Stimulated activated CD8-positive, alpha-beta memory T cell treated with anti-CD3 and anti-CD28 coated beads, Interleukin-15, amount 100 ng/mL, for 24 hours (primary cell): ENCODE data around the gene F2.
A peak's percentile ranks its signal among the peaks of the same experiment; 100 is the strongest.
"Not testable (repeated sequence)": the region's sequence is repeated elsewhere in the genome, so short reads cannot be mapped to it uniquely, and the experiment has no call there.

ENCODE experiments used
- DNase-seq: peaks from one replicate; pipeline ENCODE4 v3.0.0-alpha.2; 2020; ENCODE audit warnings: low read depth

F2 gene

DNA sequence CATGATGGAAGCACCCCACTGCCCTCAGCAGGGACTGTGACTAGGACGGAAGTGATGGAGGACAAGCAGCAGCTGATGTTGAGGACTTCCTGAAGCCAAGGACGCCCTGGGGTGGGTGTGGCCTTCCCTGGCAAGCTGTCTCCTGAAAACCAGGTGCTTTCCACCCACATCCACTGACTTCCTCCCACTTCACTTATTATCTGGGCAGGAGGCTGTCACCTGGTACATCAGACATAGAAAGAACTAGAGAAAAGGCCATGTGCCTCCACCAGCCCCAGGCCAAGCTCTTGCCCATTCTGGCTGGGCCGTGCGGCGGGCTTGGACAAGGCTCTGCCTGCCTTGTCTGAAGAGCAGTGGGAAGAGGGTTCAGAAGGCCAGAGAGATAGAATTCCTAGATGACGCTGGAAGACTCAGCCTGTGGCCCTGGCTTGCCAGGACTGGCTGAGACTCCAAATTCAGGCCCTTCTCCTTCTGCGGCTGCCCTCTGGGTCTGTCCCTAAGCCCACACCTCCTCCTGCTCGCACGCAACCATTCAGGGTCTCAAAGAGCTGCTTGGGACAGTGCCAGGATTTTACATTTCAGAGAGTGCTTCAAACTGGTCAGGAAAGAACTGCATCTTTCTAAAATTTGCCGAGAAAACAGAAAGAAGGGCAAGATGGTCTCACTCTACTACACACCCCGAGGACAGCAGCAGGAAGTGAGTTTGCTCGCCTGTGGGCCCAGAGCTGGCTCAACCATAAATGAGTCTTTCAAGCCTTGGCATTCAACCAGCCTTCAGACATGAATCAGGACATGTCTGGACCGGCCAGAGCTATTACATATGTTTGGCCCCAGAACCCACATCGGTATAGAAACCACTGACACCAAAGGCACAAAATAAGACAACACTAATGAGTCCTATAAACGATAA, 31.9 kb upstream of the F2 start:
- DNase-seq: no peak

DNA sequence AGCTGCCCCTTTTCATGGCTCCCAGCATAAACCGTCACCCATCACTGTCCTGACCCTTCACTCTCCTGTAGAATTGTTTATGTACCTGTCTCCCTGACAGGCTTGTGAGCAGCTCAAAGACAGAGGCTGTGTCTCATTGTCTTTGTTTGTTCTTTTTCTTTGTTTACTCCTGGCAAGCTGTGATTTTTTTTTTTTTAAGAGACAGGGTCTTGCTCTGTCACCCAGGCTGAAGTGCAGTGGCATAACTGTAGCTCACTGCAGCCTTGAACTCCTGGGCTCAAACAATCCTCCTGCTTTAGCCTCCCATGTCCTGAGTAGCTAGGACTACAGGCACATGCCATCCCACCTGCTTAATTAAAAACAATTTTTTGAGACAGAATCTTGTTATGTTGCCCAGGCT, 28.3 kb upstream of the F2 start:
- no peak for DNase-seq

DNA sequence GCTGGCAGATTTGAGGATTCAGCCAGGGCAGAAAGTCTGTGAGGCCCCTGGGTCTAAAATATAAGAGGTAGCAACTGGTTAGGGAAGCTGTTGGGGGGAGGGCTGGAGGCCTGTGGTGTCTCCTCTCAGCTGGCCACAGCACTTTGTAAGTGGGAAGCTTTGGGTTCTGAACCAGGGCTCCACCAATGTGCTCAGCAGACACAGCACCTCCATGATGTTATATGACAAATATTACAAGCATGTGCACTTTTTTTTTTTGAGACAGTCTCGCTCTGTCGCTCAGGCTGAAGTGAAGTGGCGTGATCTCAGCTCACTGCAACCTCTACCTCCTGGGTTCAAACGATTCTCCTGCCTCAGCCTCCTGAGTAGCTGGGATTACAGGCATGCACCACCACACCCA, 26.6 kb upstream of the F2 start:
- DNase-seq: no peak

DNA sequence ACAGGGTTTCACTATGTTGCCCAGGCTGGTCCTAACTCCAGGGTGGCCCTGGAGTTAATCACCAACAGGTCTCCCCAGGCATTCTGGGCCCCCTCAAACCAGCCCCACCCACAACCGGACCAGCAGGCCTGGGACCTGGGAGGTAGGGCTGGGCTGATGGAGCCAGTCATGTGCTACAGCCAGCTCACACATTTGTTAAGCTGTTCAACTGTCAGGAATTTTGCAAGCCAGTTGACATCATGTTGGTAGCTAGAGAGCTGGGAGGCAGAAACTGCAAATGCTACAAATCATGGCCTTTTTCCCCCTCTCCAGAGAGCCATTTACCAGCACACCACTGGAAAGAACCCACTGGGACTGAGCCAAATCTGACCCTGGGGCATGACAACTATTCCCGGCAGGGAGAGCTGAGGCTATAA, 25.4 kb upstream of the F2 start:
- DNase-seq: no peak

DNA sequence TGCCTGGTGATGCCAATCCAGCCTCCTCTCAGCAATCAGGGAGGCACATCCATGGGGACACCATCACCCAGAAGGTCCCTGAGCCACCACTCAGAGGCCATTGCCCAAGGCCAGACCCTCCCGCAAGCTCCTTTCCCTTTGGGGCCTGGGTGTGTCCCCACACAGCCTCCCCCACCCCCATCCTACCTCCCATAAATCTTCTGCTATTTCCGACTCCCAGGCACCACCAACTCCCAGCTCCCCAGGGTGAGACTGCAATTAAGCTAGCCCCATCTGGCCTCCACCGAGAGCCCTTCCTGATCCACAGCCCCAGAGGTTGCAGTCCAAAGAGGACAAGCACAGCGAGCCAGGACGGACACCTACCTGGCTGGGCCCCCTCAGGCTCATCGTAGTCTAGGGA, 24.9 kb upstream of the F2 start:
- DNase-seq: no peak

DNA sequence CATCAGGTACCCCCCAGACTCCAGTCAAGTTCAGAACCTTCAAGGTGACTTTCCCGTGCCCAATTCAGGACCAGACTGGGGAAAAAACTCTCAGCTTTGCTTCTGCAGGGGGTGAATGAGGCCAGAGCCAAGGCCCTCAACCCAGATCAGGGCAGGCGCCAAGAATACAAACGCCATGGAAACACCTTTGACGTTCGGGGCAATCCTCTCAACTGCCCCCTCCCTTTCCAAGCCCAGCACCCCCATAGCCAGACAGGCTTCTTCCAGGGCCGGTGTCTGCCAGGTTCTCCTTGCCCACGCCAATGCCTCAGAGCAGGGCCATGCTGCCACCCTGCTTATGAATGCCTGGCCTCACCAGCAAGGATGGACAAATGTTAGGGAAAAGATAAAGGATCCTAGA, 24.4 kb upstream of the F2 start:
- no peak for DNase-seq

DNA sequence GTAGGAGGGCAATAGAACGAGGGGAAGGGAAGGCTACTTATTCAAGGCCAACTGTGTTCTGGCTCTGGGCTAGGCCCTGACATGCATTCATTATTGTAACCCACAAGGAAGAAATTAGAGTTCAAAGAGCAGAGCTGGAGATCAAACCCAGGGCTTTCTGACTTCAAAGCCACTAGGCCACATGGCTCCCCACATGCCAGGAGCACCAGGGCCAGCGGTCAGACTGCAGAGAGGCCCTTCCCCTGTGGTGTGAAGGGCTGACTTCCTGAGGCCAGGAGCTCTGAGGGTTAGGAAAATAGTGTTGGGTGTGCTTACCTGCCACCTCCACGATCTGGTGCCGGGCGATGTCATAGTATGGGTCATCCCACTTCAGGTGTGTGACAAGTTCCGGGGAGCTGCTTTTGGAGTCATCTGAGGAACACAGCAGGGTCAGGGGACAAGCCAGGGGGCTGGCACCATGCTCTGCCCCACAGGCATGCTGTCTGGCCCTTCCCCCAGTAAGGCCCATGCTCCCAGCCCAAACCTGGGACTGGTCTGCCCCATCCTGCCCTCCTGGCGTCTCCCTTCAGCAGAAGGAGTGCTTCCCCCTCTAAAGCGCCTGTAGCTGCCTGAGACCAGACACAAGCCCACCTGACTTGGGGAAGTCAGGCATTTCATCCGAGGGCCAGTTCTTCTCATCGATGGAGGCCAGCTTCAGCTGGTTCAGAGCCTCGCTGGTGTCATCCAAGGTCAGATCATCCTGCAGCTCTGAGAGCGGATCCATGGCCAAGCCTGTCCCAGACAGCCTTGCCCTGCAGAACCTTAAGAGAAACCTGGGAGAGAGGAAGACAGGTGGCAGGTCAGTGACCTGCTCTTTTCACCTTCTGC, 23.4 kb upstream of the F2 start:
- no peak for DNase-seq

DNA sequence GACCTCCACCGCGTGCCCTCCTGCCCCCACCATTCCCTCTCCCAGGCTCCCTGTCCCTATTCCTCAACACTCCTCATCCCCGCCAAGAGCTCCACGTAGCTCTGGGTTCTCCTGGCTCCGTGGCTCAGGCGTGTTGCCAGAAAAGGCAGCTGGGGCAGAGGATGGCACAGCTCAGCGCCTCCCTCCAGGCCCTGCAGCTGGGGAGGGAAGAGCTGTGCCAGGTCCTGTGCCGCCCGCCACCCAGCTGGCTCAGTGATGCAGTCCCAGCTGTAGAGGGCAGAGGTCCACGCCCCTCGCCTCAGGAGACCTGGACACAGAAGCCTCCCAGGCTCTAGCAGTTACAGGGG, 22.8 kb upstream of the F2 start:
- DNase-seq: no peak

DNA sequence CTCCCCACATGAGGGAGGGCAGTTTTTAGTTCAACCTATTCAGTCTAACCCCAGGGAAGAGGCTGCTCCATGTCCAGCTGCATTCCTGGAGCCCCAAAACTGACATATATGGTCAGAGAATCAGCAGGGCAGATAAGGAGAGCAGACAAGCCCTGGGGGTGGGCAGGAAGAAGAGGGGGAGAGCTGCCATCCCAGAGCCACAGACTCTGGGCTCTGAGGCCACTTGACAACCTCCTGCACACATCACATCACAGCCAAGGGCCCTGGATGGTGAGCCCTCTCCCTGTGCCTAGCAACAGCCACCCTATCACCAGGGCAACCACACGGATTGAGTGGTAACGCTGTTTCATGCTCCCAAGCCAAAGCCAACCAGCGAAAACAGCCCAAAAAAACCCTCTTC, 21.7 kb upstream of the F2 start:
- DNase-seq: no peak

DNA sequence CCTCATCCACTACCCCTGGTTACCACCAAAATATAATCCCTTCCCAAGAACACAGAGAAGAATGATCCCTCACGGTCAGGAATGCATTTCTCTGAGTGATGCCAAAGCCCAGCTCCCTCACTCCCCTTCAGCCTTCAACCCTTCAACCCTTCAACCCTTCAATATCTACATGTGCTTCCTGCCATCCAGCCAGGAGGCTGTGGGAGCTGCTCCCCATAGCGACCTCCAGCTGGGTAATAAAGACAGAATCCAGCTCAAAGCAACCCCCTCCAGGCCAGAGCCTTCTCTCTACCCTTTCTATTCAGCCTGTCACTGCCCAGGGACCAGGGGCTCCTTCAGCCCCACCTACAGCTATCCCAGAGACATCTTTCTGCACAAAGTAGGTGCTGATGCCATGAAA, 21.3 kb upstream of the F2 start:
- no peak for DNase-seq

DNA sequence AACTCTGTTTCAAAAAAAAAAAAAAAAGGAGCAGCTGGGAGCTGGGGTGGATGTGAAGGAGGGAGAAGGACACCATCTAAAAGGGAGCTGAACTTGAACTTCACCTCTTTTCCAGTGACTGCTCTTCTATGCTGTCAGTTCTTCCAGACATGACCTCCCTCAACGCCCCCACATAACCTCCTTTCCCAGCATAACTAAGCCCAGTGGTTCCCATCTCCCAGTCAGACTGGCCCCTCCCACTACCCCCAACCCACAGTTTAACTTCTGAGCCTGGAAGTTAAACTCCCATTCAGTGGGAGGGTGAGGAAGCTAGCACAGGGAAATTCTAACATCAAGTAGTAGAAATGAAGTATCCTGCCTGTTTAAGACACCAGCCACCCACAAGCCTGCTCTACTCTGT, 20.4 kb upstream of the F2 start:
- no peak for DNase-seq

DNA sequence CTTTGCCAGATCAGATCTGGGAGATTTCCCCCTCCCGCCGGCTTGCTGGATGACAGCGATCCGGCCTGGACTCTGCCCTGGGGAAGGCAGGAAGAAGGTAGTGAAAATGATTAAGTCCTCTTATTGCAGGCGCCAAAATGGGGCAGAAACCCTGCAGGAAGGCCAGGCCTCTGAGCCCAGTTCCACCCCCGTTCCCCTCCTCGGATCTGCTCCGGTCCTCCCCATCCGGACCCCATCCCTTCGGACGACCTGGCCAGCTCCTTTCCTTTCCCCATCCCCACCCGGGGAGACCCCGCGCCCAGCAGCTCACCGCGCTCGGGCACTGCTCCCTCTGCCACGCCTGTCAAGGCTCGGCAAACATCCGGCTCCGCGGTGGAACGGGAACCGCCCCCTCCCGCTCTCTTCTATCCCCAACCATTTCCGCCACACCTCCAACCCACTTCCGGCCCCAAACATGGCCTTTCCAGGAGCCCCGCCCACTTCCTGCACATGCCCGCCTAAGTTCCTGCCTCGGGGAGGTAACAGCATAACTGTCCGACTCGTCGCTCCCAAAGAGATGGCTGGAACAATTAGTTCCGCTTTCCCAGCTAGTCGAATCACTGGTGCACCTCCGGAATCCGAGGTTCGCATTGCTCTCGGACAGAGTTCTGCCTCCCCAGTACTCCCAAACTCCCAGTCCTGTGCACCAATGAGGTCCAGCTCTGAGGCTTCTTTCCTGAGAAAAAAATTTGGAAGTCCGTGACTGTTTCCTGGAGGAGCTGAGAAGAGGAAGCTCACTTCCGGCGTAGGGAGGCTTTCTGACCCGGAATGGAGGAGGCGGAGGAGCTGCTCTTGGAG, 18.6 kb upstream of the F2 start, which contains the start of the genes ARHGAP1 and ZNF408:
Gene ARHGAP1, minus strand, starts transcription at position 379 of the 837 bp plus-strand sequence. CDS start 4,512 bp downstream, outside the sequence.
Gene ZNF408, plus strand, starts transcription at position 791 of the 837 bp plus-strand sequence. Its CDS starts 17 bp downstream, at position 808.
- peak; percentile 95 for DNase-seq

DNA sequence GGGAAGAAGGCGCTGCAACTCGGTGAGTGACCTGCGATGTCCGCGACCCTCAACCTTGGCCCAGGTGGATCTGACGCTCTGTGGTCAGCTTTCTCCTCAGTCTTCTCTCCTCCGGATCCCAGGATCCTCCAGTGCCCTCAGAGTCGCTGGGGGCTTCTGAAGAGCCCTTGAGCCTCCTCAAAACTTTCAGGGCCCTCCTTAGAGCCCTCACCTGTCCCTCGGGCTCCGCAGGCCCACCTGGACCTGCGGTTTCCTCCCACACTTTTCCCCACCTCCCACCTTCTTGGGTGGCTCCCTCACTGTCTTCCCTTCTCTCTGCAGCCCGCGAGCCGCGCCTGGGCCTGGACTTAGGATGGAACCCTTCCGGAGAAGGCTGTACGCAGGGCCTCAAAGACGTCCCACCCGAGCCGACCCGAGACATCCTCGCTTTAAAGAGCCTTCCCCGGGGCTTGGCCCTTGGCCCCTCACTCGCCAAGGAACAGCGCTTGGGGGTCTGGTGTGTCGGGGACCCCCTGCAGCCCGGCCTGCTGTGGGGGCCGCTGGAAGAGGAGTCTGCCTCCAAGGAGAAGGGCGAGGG, 17.8 kb upstream of the F2 start:
- DNase-seq: no peak

DNA sequence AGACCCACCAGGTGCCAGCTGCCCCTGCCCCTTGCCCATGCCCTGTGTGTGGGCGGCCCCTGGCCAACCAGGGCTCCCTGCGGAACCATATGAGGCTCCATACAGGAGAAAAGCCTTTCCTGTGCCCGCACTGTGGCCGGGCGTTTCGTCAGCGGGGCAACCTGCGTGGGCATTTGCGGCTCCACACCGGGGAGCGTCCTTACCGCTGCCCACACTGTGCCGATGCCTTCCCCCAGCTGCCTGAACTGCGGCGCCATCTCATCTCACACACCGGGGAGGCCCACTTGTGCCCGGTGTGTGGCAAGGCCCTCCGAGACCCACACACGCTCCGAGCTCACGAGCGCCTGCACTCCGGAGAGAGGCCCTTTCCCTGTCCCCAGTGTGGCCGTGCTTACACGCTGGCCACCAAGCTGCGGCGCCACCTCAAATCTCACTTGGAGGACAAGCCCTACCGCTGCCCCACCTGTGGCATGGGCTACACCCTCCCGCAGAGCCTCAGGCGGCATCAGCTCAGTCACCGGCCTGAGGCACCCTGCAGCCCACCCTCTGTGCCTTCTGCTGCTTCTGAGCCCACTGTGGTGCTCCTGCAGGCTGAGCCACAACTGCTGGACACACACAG, 13.8 kb upstream of the F2 start:
- DNase-seq: no peak

DNA sequence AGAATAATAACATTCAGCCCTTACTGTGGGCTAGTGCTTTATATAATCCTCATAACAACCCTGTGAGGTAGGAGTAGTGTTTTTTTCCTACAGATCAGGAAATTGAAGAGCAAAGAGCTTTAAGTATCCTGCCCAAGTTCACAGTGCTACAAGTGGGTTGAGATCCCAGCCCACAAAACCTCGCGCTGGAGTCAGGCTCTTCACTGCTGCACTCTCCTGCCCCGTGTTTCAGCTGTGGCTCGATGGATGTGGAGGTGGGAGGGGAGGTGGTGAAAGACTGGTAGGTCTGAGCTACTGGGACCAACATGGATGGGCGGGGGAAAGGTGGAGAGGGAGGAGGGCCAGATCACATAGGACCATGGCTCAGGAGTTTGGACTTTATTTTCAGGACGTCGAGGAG, 12.1 kb upstream of the F2 start:
- DNase-seq: no peak

DNA sequence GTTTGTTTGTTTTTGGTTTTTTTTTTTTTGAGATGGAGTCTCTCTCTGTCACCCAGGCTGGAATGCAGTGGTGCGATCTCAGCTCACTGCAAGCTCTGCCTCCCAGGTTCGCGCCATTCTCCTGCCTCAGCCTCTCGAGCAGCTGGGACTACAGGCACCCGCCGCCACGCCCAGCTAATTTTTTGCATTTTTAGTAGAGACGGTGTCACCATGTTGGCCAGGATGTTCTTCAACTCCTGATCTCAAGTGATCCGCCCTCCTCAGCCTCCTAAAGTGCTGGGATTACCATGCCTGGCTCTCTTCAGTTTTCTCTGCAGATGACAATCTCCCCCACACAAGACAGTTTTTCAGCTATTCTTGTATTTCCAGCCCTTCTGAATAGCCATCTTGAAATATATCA, 9.7 kb upstream of the F2 start:
- not testable (repeated sequence) for DNase-seq

DNA sequence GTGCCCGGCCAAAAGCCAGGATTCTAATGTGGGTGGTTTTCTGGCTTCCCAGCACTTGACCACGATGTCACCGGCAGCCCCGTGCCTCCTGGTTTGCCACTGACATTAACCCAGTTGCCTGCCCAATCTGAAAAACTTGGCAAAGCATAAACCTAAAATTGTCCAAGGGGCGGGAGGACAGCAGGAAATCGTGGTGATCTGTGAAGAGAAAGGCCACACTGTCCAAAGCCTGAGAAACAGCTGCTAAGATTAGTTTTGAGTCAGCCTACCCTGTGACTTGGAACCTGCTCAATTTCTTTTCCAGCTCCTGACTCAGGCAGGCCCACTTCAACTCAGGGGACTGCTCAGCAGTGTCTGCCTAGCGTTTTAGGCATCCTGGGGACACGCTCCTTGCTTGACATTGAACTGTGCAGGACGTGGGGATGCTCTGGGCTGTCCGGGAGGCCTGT, 8.2 kb upstream of the F2 start:
- no peak for DNase-seq

DNA sequence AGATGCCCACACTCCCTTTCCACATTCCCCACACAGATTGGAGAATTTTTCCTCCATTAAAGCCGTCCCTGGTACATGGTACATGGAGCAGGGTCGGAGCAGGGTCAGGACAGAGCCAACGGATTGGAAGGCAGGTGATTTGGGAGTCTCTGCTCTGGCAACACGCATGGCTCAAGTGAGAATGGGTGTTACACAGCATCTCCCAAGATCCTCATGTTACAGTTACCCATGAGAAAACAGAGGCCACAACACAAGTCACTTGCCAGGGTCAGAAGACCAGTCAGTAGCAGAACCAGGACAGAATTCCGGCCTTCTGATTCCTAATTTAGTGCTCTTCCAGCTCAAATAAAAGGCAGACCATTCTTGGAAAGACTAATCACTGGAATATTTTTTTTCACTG, 7.7 kb upstream of the F2 start:
- DNase-seq: no peak

DNA sequence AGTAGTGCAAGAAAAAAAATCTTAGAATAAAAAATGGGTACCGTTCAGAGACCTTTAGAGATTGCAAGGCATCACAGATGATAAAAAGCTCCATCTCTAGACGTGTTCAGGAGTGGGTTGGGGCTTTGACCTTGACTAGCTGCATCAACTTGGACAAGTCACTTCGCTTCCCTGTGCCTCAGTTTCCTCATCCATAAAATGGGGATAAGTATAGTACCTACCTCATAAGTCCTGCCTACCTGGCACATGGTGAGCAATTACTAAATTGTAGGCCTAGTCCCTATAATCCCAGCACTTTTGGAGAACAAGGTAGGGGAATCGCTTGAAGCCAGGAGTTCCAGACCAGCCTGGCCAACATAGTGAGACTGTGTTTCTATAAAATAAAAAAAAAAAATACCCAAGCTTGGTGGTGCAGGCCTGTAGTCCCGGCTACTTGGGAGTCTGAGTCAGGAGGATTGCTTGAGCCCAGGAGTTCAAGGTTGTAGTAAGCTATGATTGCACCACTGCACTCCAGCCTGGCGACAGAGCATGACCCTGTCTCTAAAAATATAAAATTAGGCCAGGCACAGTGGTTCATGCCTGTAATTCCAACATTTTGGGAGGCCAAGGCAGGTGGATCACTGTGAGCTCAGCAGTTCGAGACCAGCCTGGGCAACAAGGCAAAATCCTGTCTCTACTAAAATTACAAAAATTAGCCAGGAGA, 6.0 kb upstream of the F2 start:
- DNase-seq: no peak

DNA sequence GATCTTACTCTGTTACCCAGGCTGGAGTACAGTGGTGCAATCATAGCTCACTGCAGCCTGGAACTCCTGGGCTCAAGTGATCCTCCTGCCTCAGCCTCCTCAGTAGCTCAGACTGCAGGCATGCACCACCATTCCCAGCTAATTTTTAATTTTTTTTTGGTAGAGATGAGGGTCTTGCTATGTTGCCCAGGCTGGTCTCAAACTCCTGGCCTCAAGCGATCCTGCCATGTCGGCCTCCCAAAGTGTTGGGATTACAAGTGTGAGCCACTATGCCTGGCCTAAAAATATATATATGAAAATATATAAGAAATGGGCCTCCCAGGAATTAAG, 1.2 kb upstream of the F2 start:
- not testable (repeated sequence) for DNase-seq
